Measurements from ENCODE around the gene AFAP1.

The AFAP1 gene

GRCh38 chr4:7780751-7781348 lies 158.8 kb downstream of the AFAP1 start:
- DNase-seq, result no peak

GRCh38 chr4:7779432-7779768 lies 160.3 kb downstream of the AFAP1 start:
- no peak for DNase-seq

GRCh38 chr4:7778510-7779431 lies 160.9 kb downstream of the AFAP1 start:
- no peak for DNase-seq

GRCh38 chr4:7777871-7778509 lies 161.7 kb downstream of the AFAP1 start:
- no peak for DNase-seq

GRCh38 chr4:7777017-7777710 lies 162.5 kb downstream of the AFAP1 start:
- no peak for DNase-seq

- DNase-seq, result no peak
Observed at GRCh38 chr4:7775396-7775795, 164.3 kb downstream of the AFAP1 start.

- DNase-seq, result no peak
Observed at GRCh38 chr4:7774301-7775294, 165.1 kb downstream of the AFAP1 start.

GRCh38 chr4:7773401-7774180 lies 166.1 kb downstream of the AFAP1 start:
- no peak for DNase-seq

GRCh38 chr4:7772711-7773385 lies 166.8 kb downstream of the AFAP1 start:
- DNase-seq, result no peak

GRCh38 chr4:7771541-7772507 lies 167.8 kb downstream of the AFAP1 start:
- DNase-seq, result no peak

GRCh38 chr4:7771056-7771455 lies 168.6 kb downstream of the AFAP1 start:
- DNase-seq, result no peak

GRCh38 chr4:7770224-7771050 lies 169.2 kb downstream of the AFAP1 start:
- no peak for DNase-seq

GRCh38 chr4:7769396-7770223 lies 170.1 kb downstream of the AFAP1 start:
- no peak for DNase-seq

GRCh38 chr4:7768736-7769135 lies 170.9 kb downstream of the AFAP1 start:
- DNase-seq, result no peak

- DNase-seq, result no peak
Observed at GRCh38 chr4:7767966-7768365, 171.7 kb downstream of the AFAP1 start.

GRCh38 chr4:7767526-7767925 lies 172.1 kb downstream of the AFAP1 start:
- DNase-seq, result no peak

GRCh38 chr4:7766661-7767345 lies 172.9 kb downstream of the AFAP1 start:
- DNase-seq, result no peak
